Brain microvascular endothelial cell (primary cell): ENCODE measurements around the gene SMIM3.
A peak's percentile ranks its signal among the peaks of the same experiment; 100 is the strongest.

ENCODE experiments used
- DNase-seq: peaks from one replicate; pipeline ENCODE4 v3.0.0-alpha.2; 2020
- H3K27ac ChIP-seq: fragments of 250-450 bp; sonication (Bioruptor Pico); 2 replicates; pipeline ENCODE4 v1.5.1; 2020; ENCODE audit warnings: mild to moderate bottlenecking, moderate library complexity
- H3K27me3 ChIP-seq: fragments of 250-450 bp; sonication (Bioruptor Pico); replicated peaks from 2 replicates; pipeline ENCODE4 v1.5.1; 2020; ENCODE audit warnings: mild to moderate bottlenecking
- H3K36me3 ChIP-seq: fragments of 250-450 bp; sonication (Bioruptor Pico); replicated peaks from 2 replicates; pipeline ENCODE4 v1.5.1; 2020; ENCODE audit warnings: mild to moderate bottlenecking
- H3K4me3 ChIP-seq: 2 replicates; pipeline ENCODE4 v1.5.1; 2011; ENCODE audit warnings: low read depth, mild to moderate bottlenecking, control low read depth, low read length, moderate library complexity
- in situ Hi-C: cut with HindIII; loops from 2 replicates; pipeline ENCODE4 v1.10.0; 2017; ENCODE audit warnings: low sequenced_read_pairs, low pct_ligation_motif_present
- TF ChIP-seq, protein P1 (sequence below): IDR thresholded peaks from 2 replicates; pipeline ENCODE4 v1.5.1; 2011; ENCODE audit warnings: low read depth, mild to moderate bottlenecking, moderate library complexity, low read length, control low read depth, inconsistent platforms; ENCODE audit errors: missing control alignments

Gene SMIM3

DNA sequence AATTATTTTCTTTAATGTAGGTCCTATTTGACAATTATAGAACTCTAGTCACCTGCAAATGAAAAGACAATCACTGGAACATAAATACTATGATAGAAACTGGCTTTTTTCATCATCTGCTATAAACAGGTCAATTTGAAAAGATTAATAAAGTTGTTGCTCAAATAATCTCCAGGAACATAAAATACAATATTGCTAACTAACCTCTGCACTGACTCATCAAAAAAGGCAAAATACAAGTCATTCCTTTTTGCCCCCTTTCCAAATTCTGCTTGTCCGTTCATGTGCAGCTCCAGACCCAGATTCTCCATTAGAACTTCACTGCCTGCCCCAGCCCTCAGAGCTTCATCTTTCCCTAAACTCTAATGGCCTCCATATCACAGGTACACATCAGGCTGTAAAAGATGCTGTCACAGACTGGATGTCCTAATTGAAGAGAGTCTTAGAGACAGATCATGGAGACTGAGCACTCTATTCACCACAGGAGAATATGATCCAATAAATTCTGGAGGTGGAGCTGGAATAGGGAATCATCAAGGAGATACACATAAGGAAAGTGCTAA, 21.4 kb upstream of the SMIM3 start:
- TF ChIP-seq, protein P1, sequence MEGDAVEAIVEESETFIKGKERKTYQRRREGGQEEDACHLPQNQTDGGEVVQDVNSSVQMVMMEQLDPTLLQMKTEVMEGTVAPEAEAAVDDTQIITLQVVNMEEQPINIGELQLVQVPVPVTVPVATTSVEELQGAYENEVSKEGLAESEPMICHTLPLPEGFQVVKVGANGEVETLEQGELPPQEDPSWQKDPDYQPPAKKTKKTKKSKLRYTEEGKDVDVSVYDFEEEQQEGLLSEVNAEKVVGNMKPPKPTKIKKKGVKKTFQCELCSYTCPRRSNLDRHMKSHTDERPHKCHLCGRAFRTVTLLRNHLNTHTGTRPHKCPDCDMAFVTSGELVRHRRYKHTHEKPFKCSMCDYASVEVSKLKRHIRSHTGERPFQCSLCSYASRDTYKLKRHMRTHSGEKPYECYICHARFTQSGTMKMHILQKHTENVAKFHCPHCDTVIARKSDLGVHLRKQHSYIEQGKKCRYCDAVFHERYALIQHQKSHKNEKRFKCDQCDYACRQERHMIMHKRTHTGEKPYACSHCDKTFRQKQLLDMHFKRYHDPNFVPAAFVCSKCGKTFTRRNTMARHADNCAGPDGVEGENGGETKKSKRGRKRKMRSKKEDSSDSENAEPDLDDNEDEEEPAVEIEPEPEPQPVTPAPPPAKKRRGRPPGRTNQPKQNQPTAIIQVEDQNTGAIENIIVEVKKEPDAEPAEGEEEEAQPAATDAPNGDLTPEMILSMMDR = no peak
- no peaks in the 10 kb centered on the region for H3K27me3 ChIP-seq
- peaks cover 20% of the 10 kb centered on the region for H3K36me3 ChIP-seq
- in situ Hi-C loops = no loop called here
- H3K4me3 ChIP-seq = peak overlapping the region; percentile 89
- no peak for DNase-seq
- no peak overlapping the region for H3K27ac ChIP-seq

GRCh38 chr5:150758203-150758530, 20.4 kb upstream of the SMIM3 start:
- Histone ChIP-seq H3K27ac (peak overlapping the region; percentile 97), H3K27me3 (no peaks in the 10 kb centered on the region), H3K4me3 (peak overlapping the region; percentile 89), H3K36me3 (peaks cover 13% of the 10 kb centered on the region)
- TF ChIP-seq, protein P1 = no peak
- in situ Hi-C loops = no loop called here
- DNase-seq = no peak

- peak; percentile 99 for DNase-seq
- TF ChIP-seq, protein P1 = no peak
- H3K4me3 ChIP-seq = peak within 1 kb of the TSS; percentile 89
- H3K27me3 ChIP-seq = no peaks in the 10 kb centered on the region
- H3K36me3 ChIP-seq = peaks cover 7% of the 10 kb centered on the region
- in situ Hi-C loops = no loop called here
- H3K27ac ChIP-seq = peak within 1 kb of the TSS; percentile 97
Measured at GRCh38 chr5:150758531-150759333, 19.8 kb upstream of the SMIM3 start, which contains the start of gene DCTN4. Gene DCTN4, minus strand, starts transcription at chr5:150759017. Its CDS starts 24 bp downstream, at chr5:150758993.

DNA sequence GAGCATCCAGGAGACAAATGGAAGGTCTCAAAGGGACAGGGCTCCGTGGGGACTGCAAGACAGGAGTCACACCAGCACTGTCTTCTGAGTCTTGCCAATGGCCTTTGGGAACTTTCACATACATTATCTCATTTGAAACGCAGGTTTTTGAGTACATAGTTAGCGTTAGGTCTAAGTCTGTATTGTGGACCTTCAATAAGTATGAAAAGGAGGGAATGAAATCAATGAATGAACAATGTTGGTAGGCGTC, 19.3 kb upstream of the SMIM3 start:
- TF ChIP-seq, protein P1 = no peak
- Histone ChIP-seq H3K4me3 (peak overlapping the region; percentile 89), H3K36me3 (peaks cover 3% of the 10 kb centered on the region), H3K27me3 (no peaks in the 10 kb centered on the region), H3K27ac (peak overlapping the region; percentile 97)
- in situ Hi-C loops = no loop called here
- no peak for DNase-seq

- Histone ChIP-seq H3K27me3 (no peaks in the 10 kb centered on the region), H3K27ac (no peak overlapping the region), H3K36me3 (no peaks in the 10 kb centered on the region), H3K4me3 (no peak overlapping the region)
- DNase-seq = no peak
- in situ Hi-C loops = no loop called here
- TF ChIP-seq, protein P1 = no peak
Measured at GRCh38 chr5:150762211-150762610, 16.3 kb upstream of the SMIM3 start.
